ENCODE results near the gene PICALM.
"Not testable (repeated sequence)": the region's sequence is repeated elsewhere in the genome, so short reads cannot be mapped to it uniquely, and the experiment has no call there.

PICALM gene

DNA sequence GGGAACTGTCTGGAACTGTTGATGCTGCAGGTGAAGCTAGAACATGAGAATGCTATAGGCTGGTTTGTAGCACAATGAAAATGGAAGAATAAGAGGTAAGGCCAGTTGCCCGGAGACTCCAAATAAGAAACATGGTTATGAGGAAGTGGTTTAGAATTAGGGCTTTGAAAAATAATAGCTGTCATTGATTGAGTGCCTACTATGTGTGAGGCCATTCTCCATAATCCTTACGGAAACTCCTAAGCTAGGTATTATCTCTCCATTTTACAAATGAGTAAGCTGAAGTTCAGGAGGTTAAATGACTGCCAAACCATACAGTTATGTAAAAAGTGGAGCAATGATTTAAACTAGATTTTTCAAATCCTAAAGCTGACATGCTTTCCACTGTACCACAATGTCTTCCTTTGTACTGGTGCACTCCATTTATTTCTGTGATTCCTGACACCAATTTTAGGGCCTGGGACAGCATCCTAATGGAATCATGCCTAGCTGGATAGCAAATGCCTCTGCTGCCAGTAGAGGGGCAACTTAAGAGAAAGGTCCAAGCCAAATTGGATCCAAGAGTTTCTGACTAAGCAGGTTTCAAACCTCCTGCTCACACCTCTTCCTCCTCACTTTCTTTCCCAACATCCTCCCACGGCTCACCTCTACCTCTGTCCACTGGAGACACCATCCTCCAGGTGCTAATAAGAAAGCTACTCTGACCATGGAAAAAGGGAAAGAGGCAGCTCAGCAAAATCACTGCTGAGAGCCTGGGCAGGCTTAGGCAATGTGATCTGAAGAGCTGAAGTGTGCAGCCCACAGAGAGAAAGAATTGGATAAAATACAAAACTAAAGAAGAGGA is 46.9 kb upstream of the PICALM start:
- H3K27ac ChIP-seq = no peak overlapping the region
- POLR2A ChIA-PET (ENCODE audit: low non-redundant PET) = no interaction called here
- TF ChIP-seq, protein P1, sequence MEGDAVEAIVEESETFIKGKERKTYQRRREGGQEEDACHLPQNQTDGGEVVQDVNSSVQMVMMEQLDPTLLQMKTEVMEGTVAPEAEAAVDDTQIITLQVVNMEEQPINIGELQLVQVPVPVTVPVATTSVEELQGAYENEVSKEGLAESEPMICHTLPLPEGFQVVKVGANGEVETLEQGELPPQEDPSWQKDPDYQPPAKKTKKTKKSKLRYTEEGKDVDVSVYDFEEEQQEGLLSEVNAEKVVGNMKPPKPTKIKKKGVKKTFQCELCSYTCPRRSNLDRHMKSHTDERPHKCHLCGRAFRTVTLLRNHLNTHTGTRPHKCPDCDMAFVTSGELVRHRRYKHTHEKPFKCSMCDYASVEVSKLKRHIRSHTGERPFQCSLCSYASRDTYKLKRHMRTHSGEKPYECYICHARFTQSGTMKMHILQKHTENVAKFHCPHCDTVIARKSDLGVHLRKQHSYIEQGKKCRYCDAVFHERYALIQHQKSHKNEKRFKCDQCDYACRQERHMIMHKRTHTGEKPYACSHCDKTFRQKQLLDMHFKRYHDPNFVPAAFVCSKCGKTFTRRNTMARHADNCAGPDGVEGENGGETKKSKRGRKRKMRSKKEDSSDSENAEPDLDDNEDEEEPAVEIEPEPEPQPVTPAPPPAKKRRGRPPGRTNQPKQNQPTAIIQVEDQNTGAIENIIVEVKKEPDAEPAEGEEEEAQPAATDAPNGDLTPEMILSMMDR (conservative IDR thresholded peaks at IDR 0.05; ENCODE audit: low read depth) = no peak
- no peak for DNase-seq (ENCODE audit: low spot score)
- CTCF ChIA-PET = interaction anchor here (0.6 to 1.2 kb wide), 2 partner anchors 74 to 124 kb away, joined by 3 to 5 read pairs; no protein-coding TSS in a partner anchor

DNA sequence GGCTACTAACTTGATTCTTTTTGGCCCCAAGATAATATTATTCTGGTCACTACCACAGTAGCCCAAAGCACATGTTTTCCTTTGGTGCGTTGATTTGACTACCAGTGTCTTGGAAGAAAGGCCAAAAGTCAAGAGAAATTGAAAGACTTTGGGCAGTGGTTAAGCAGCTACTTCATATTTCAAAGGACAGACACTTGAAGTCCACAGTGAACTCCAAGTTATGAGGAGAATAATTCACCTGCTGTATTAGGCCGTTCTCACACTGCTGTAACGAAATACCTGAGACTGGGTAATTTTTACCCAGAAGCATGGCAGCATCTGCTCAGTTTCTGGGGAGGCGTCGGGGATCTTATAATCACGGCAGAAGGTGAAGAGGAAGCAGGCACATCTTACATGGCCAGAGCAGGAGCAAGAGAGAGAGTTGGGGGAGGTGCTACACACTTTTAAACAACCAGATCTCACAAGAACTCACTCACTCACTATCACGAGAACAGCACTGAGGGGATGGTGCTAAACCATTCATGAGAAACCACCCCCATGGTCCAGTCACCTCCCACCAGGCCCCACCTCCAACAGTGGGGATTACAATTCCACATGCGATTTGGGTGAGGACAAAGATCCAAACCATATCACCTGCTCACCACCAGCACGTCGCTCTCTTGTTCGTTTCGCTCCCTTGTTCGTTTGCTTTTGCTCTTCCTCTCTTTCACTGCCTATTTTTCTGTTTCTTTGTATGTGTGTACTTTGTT is 40.2 kb upstream of the PICALM start:
- DNase-seq (ENCODE audit: low spot score) = no peak
- CTCF ChIA-PET = no interaction called here
- POLR2A ChIA-PET (ENCODE audit: low non-redundant PET) = no interaction called here
- no peak overlapping the region for H3K27ac ChIP-seq
- TF ChIP-seq, protein P1 (conservative IDR thresholded peaks at IDR 0.05; ENCODE audit: low read depth) = no peak

DNA sequence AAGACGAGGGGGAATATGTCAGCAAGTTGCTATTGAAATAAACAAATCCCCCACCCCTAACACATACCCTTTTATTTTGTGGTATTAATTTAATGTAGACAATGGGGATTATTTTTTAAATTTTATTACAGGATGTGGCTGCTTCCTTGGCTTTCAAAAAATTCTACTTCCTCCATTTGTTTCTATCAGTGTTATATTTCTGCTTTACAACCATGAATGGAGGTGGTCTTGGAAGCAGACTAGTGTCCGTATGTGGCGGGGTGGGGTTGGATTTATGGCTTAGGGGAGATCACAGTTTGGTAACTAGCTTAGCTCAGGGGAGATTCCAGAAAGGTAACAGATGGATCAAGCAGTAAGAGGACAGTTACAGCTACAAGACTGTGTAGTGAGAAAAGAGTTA is 39.3 kb upstream of the PICALM start:
- no peak overlapping the region for H3K27ac ChIP-seq
- TF ChIP-seq, protein P1 (conservative IDR thresholded peaks at IDR 0.05; ENCODE audit: low read depth) = no peak
- no peak for DNase-seq (ENCODE audit: low spot score)
- POLR2A ChIA-PET (ENCODE audit: low non-redundant PET) = no interaction called here
- CTCF ChIA-PET = interaction anchor here (0.9 kb wide), 1 partner anchor 16 kb away, joined by 3 read pairs; no protein-coding TSS in a partner anchor

DNA sequence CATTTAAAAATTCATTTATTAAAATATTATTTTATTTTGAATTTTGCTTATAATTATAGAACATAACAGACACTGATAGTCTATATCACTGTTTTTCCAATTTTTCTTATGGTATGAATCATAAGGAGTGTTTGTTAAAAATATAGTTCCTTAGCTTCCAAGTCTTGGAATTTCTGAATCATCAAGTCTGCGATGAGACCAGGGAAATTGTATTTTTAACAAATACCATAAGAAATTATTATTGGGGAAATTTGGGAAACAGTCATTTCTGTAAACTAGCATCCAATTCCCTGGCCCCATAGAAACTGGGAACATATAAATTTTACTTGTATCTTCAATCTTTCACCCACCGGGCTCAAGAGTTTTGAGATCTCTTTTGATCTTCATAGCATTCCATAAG is 38.0 kb upstream of the PICALM start:
- ChIA-PET CTCF (interaction anchor here (0.7 to 0.9 kb wide), 2 partner anchors 11 to 15 kb away, joined by 3 to 7 read pairs; no protein-coding TSS in a partner anchor), POLR2A (ENCODE audit: low non-redundant PET) (no interaction called here)
- no peak overlapping the region for H3K27ac ChIP-seq
- DNase-seq (ENCODE audit: low spot score) = no peak
- TF ChIP-seq, protein P1 (conservative IDR thresholded peaks at IDR 0.05; ENCODE audit: low read depth) = no peak

DNA sequence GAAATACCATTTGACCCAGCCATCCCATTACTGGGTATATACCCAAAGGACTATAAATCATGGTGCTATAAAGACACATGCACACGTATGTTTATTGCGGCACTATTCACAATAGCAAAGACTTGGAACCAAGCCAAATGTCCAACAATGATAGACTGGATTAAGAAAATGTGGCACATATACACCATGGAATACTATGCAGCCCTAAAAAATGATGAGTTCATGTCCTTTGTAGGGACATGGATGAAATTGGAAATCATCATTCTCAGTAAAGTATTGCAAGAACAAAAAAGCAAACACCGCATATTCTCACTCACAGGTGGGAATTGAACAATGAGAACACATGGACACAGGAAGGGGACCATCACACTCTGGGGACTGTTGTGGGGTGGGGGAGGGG is 37.1 kb upstream of the PICALM start:
- CTCF ChIA-PET; POLR2A ChIA-PET (ENCODE audit: low non-redundant PET); H3K27ac ChIP-seq; DNase-seq (ENCODE audit: low spot score): not testable (repeated sequence)

DNA sequence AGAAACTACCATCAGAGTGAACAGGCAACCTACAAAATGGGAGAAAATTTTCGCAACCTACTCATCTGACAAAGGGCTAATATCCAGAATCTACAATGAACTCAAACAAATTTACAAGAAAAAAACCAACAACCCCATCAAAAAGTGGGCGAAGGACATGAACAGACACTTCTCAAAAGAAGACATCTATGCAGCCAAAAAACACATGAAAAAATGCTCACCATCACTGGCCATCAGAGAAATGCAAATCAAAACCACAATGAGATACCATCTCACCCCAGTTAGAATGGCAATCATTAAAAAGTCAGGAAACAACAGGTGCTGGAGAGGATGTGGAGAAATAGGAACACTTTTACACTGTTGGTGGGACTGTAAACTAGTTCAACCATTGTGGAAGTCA is 36.7 kb upstream of the PICALM start:
- POLR2A ChIA-PET (ENCODE audit: low non-redundant PET); CTCF ChIA-PET: not testable (repeated sequence)

DNA sequence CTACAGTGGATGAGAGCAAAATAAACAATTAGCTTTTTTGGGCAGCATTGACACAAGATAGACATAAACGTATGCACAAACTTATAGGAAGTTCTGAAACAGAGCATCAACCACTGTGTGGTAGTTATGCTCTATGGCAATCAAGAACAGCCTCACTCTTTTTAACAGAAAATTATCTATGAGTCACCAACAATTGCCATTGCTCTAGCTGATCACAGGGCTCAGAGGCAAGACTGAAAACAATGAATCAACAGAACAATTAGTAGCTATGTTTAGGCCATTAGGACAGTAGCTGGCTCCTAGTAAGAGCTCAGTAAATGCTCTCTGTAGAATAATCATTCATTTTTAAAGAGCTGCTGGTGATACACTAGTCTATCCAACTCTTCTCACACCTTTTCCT is 34.9 kb upstream of the PICALM start:
- ChIA-PET CTCF (interaction anchor here (0.6 kb wide), 1 partner anchor 99 kb away, joined by 4 read pairs; no protein-coding TSS in a partner anchor), POLR2A (ENCODE audit: low non-redundant PET) (no interaction called here)
- peak; percentile 7 for DNase-seq (ENCODE audit: low spot score)
- no peak overlapping the region for H3K27ac ChIP-seq
- TF ChIP-seq, protein P1 (conservative IDR thresholded peaks at IDR 0.05; ENCODE audit: low read depth) = no peak

More for the DNA sequence above, 36.7 kb upstream of the PICALM start:
- DNase-seq (ENCODE audit: low spot score); H3K27ac ChIP-seq: not testable (repeated sequence)

Data from RWPE1 (cell line).